ENCODE results near the gene LCN9. TPM values are rescaled to one million over a fixed set of nuclear protein-coding genes. Genes with fewer than 3 reads are reported as not detected.

The LCN9 gene
- total RNA-seq, 2 experiments from 2014 or later: not detected

DNA sequence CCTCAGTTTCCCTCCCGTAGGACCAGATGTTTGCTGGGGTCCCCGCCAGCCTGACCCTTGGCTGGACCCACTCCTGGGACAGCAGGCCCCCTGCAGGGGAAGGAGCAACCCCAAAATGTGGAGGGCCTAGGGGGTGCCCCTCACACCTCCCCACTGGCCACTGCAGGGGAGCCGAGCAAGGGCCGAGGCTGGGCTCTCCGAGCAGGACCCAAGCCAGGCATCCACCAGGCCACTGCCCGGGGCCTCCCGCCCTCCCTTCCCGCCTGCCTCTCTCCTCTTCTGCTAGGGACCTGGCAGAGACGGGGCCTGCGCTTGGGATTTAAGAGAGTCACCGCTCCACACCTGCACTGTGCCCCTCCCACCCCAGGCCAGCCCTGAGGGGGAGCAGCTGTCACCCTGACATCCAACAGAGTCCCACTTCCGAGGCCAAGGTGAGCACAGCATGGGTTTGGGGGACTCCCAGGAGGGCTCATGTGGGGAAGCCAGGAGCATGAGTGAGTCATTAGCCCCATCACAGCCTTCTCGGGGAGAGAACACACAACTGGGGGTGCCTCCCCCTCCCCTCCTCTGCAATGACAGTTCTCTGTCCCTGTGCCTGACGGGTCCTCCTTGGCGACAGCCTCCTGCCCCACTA is 20.4 kb downstream of the LCN9 start:
- H3K36me3 Mint-ChIP-seq (ENCODE audit: low read depth): no peaks in the 10 kb centered on the region
- no peak overlapping the region for H3K27ac Mint-ChIP-seq
- no peaks in the 10 kb centered on the region for H3K4me1 Mint-ChIP-seq (ENCODE audit: low read depth)
- no peaks in the 10 kb centered on the region for H3K9me3 Mint-ChIP-seq
- CTCF ChIA-PET: no interaction called here
- H3K27me3 Mint-ChIP-seq (ENCODE audit: low read depth): no peaks in the 10 kb centered on the region
- intact Hi-C loops (cut with micrococcal nuclease): no loop called here
- DNase-seq: no peak
- no peak overlapping the region for H3K4me3 Mint-ChIP-seq

DNA sequence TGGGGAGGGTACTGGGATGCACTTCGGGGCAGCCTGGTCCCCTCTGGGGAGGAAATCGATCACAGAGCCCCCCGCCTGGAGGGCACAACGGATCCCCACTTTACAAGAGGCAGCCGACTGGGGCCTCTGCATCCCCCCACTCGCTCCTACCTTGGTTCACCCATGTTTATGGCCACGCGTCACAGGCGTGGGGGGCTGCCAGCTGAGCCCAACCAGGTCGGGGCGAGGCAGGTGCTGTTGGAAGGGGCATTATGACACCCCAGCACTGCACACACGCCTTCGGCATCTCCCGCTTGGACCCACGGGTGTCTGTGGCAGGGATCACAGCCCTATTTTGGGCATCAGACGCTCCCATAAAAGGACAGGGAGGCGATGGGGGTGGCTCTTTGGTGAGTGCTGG is 21.6 kb downstream of the LCN9 start:
- DNase-seq: no peak
- no peak overlapping the region for H3K4me3 Mint-ChIP-seq
- H3K27ac Mint-ChIP-seq: no peak overlapping the region
- intact Hi-C loops (cut with micrococcal nuclease): no loop called here
- no peaks in the 10 kb centered on the region for H3K27me3 Mint-ChIP-seq (ENCODE audit: low read depth)
- H3K36me3 Mint-ChIP-seq (ENCODE audit: low read depth): no peaks in the 10 kb centered on the region
- H3K4me1 Mint-ChIP-seq (ENCODE audit: low read depth): no peaks in the 10 kb centered on the region
- H3K9me3 Mint-ChIP-seq: no peaks in the 10 kb centered on the region
- CTCF ChIA-PET: no interaction called here

DNA sequence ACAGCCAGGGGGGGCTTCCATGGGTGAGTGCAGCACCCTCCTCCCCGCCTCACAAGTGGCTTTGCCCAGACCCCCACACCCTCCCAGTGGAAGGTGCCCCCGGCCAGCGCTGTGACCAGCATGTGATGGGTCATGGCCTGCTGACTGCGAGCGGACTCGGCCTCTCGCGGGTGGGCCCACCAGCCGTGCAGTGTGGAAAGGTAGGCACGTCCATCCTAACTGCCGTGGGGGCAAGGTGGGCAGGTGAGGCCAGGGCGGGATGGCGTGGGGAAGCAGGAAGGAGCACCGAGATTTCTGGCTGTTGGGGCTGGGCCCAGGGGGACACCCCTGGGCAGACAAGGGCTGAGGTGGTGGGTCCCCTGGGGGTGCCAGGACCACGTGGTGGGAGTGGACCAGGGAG is 24.1 kb downstream of the LCN9 start:
- H3K27me3 Mint-ChIP-seq (ENCODE audit: low read depth): no peaks in the 10 kb centered on the region
- H3K27ac Mint-ChIP-seq: no peak overlapping the region
- intact Hi-C loops (cut with micrococcal nuclease): no loop called here
- H3K4me1 Mint-ChIP-seq (ENCODE audit: low read depth): no peaks in the 10 kb centered on the region
- CTCF ChIA-PET: no interaction called here
- H3K9me3 Mint-ChIP-seq: no peaks in the 10 kb centered on the region
- DNase-seq: no peak
- no peaks in the 10 kb centered on the region for H3K36me3 Mint-ChIP-seq (ENCODE audit: low read depth)
- no peak overlapping the region for H3K4me3 Mint-ChIP-seq

GRCh38 chr9:135689011-135689410 is 25.9 kb downstream of the LCN9 start:
- no peak for DNase-seq
- Mint-ChIP-seq H3K9me3 (no peaks in the 10 kb centered on the region), H3K27me3 (ENCODE audit: low read depth) (no peaks in the 10 kb centered on the region), H3K36me3 (ENCODE audit: low read depth) (no peaks in the 10 kb centered on the region), H3K4me1 (ENCODE audit: low read depth) (no peaks in the 10 kb centered on the region), H3K4me3 (no peak overlapping the region), H3K27ac (no peak overlapping the region)
- intact Hi-C loops (cut with micrococcal nuclease): no loop called here
- CTCF ChIA-PET: no interaction called here

GRCh38 chr9:135690836-135691570 is 27.9 kb downstream of the LCN9 start:
- CTCF ChIA-PET: no interaction called here
- no peak overlapping the region for H3K27ac Mint-ChIP-seq
- H3K27me3 Mint-ChIP-seq (ENCODE audit: low read depth): no peaks in the 10 kb centered on the region
- H3K4me3 Mint-ChIP-seq: no peak overlapping the region
- H3K9me3 Mint-ChIP-seq: no peaks in the 10 kb centered on the region
- H3K36me3 Mint-ChIP-seq (ENCODE audit: low read depth): no peaks in the 10 kb centered on the region
- DNase-seq: no peak
- intact Hi-C loops (cut with micrococcal nuclease): no loop called here
- H3K4me1 Mint-ChIP-seq (ENCODE audit: low read depth): no peaks in the 10 kb centered on the region

GRCh38 chr9:135692410-135692809 is 29.3 kb downstream of the LCN9 start:
- no peak for DNase-seq
- Mint-ChIP-seq H3K27ac (no peak overlapping the region), H3K36me3 (ENCODE audit: low read depth) (no peaks in the 10 kb centered on the region), H3K4me3 (no peak overlapping the region), H3K4me1 (ENCODE audit: low read depth) (no peaks in the 10 kb centered on the region), H3K27me3 (ENCODE audit: low read depth) (no peaks in the 10 kb centered on the region), H3K9me3 (no peaks in the 10 kb centered on the region)
- CTCF ChIA-PET: interaction anchor here (0.6 kb wide), 1 partner anchor 636 kb away, joined by 3 read pairs; no protein-coding TSS in a partner anchor
- intact Hi-C loops (cut with micrococcal nuclease): no loop called here

GRCh38 chr9:135693265-135693664 is 30.2 kb downstream of the LCN9 start:
- CTCF ChIA-PET: interaction anchor here (0.9 kb wide), 1 partner anchor 12 kb away, joined by 4 read pairs; no protein-coding TSS in a partner anchor
- Mint-ChIP-seq H3K9me3 (no peaks in the 10 kb centered on the region), H3K36me3 (ENCODE audit: low read depth) (no peaks in the 10 kb centered on the region), H3K4me1 (ENCODE audit: low read depth) (no peaks in the 10 kb centered on the region), H3K4me3 (no peak overlapping the region), H3K27me3 (ENCODE audit: low read depth) (no peaks in the 10 kb centered on the region), H3K27ac (no peak overlapping the region)
- intact Hi-C loops (cut with micrococcal nuclease): no loop called here
- DNase-seq: no peak

DNA sequence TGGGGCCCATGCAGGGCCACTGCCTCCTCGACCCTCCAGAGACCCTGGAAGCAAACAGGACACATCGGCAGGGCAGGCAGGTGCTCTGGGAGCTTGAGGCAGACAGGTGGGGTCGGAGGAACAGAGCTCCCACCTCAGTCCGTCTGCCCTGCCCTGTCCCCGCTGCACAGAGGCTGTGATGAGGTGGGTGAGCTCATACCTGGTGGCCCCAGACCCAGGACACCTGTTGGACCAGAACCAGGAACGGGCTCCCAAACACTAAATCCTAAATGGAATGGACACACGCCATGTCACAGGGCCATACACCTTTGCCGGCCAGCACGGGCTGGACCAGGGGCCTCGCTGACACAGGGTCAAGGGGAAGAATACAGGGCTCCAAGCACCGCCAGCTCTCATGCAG is 30.7 kb downstream of the LCN9 start:
- DNase-seq: no peak
- intact Hi-C loops (cut with micrococcal nuclease): no loop called here
- H3K4me3 Mint-ChIP-seq: no peak overlapping the region
- H3K9me3 Mint-ChIP-seq: no peaks in the 10 kb centered on the region
- CTCF ChIA-PET: interaction anchor here (0.9 kb wide), 1 partner anchor 12 kb away, joined by 4 read pairs; no protein-coding TSS in a partner anchor
- H3K27me3 Mint-ChIP-seq (ENCODE audit: low read depth): no peaks in the 10 kb centered on the region
- H3K27ac Mint-ChIP-seq: no peak overlapping the region
- H3K36me3 Mint-ChIP-seq (ENCODE audit: low read depth): no peaks in the 10 kb centered on the region
- no peaks in the 10 kb centered on the region for H3K4me1 Mint-ChIP-seq (ENCODE audit: low read depth)

- DNase-seq: no peak
- Mint-ChIP-seq H3K27ac (no peak overlapping the region), H3K27me3 (ENCODE audit: low read depth) (no peaks in the 10 kb centered on the region), H3K36me3 (ENCODE audit: low read depth) (no peaks in the 10 kb centered on the region), H3K4me3 (no peak overlapping the region), H3K4me1 (ENCODE audit: low read depth) (no peaks in the 10 kb centered on the region), H3K9me3 (no peaks in the 10 kb centered on the region)
- CTCF ChIA-PET: no interaction called here
- intact Hi-C loops (cut with micrococcal nuclease): no loop called here
Observed at GRCh38 chr9:135694414-135694813, 31.3 kb downstream of the LCN9 start.

- H3K4me1 Mint-ChIP-seq (ENCODE audit: low read depth): no peaks in the 10 kb centered on the region
- CTCF ChIA-PET: no interaction called here
- H3K27ac Mint-ChIP-seq: no peak overlapping the region
- intact Hi-C loops (cut with micrococcal nuclease): no loop called here
- no peaks in the 10 kb centered on the region for H3K27me3 Mint-ChIP-seq (ENCODE audit: low read depth)
- no peaks in the 10 kb centered on the region for H3K9me3 Mint-ChIP-seq
- H3K36me3 Mint-ChIP-seq (ENCODE audit: low read depth): no peaks in the 10 kb centered on the region
- DNase-seq: no peak
- H3K4me3 Mint-ChIP-seq: no peak overlapping the region
Observed at GRCh38 chr9:135695036-135695435, 31.9 kb downstream of the LCN9 start.

GRCh38 chr9:135695642-135696041 is 32.5 kb downstream of the LCN9 start:
- Mint-ChIP-seq H3K4me3 (no peak overlapping the region), H3K4me1 (ENCODE audit: low read depth) (no peaks in the 10 kb centered on the region), H3K27me3 (ENCODE audit: low read depth) (no peaks in the 10 kb centered on the region), H3K27ac (no peak overlapping the region), H3K36me3 (ENCODE audit: low read depth) (no peaks in the 10 kb centered on the region), H3K9me3 (no peaks in the 10 kb centered on the region)
- intact Hi-C loops (cut with micrococcal nuclease): no loop called here
- DNase-seq: no peak
- CTCF ChIA-PET: no interaction called here

- Mint-ChIP-seq H3K27me3 (ENCODE audit: low read depth) (no peaks in the 10 kb centered on the region), H3K27ac (no peak overlapping the region), H3K36me3 (ENCODE audit: low read depth) (no peaks in the 10 kb centered on the region), H3K9me3 (no peaks in the 10 kb centered on the region), H3K4me1 (ENCODE audit: low read depth) (no peaks in the 10 kb centered on the region), H3K4me3 (no peak overlapping the region)
- intact Hi-C loops (cut with micrococcal nuclease): no loop called here
- DNase-seq: no peak
- CTCF ChIA-PET: interaction anchor here (0.7 kb wide), 1 partner anchor 942 kb away, joined by 3 read pairs; no protein-coding TSS in a partner anchor
Observed at GRCh38 chr9:135696446-135696845, 33.3 kb downstream of the LCN9 start.

- no peaks in the 10 kb centered on the region for H3K36me3 Mint-ChIP-seq (ENCODE audit: low read depth)
- no peak for DNase-seq
Observed at GRCh38 chr9:135697226-135697625, 34.1 kb downstream of the LCN9 start.

More at GRCh38 chr9:135697226-135697625, 34.1 kb downstream of the LCN9 start:
- Mint-ChIP-seq H3K27ac (no peak overlapping the region), H3K4me3 (no peak overlapping the region), H3K4me1 (ENCODE audit: low read depth) (no peaks in the 10 kb centered on the region), H3K27me3 (ENCODE audit: low read depth) (no peaks in the 10 kb centered on the region), H3K9me3 (no peaks in the 10 kb centered on the region)
- CTCF ChIA-PET: interaction anchor here (0.5 kb wide), 1 partner anchor 81 kb away, joined by 3 read pairs; no protein-coding TSS in a partner anchor
- intact Hi-C loops (cut with micrococcal nuclease): no loop called here
